ENCODE measurements around the gene PPM1L. TPM values are rescaled to one million over a fixed set of nuclear protein-coding genes. Genes with fewer than 3 reads are reported as not detected.

The PPM1L gene
- total RNA-seq, 1 donor from 2014 or later = 5.8 TPM

DNA sequence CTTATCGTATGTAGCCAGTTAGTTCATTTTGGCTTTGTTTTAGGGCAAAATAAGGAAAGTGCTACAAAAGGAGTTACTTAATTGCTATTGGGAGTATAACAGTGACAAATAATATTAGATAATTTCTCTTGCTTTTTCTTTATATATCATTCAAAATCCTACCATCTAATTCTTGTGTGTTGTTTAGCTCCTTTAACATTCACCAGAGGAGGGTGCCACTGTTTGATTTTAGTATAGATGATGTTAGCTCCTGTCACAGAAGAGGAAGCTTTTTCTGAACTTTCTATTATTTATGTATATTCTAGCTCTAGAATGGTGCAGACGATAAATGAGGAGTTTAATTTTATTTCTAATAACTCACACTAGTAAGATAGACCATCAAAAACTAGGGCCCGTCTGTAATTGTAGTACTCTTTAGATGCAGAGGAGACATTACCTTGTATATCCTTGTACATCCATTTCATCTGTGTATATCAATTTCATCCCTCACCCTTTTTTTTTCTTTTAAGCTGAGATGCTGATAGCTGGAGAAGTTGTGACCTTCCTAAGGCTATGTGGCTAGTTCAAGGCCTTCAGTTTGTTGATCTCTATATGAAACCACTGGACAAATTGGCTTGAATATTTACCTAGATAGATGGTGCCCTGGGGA, 3.0 kb downstream of the PPM1L start:
- Mint-ChIP-seq H3K36me3 (ENCODE audit: low read depth) (peaks cover 3% of the 10 kb centered on the region), H3K4me1 (peaks cover 25% of the 10 kb centered on the region), H3K27ac (no peak overlapping the region), H3K27me3 (peaks cover 26% of the 10 kb centered on the region), H3K9me3 (no peaks in the 10 kb centered on the region), H3K4me3 (no peak overlapping the region)
- ChIA-PET CTCF (no interaction called here), POLR2A (no interaction called here)
- ATAC-seq (ENCODE audit: low read depth) = no peak
- intact Hi-C loops (cut with micrococcal nuclease) = loop anchor here (5.0 to 10.0 kb wide), 2 partner anchors 346 to 1957 kb away; partner anchors contain the start of genes B3GALNT1 and MFSD1
- DNase-seq = no peak
- TF ChIP-seq, protein P1, sequence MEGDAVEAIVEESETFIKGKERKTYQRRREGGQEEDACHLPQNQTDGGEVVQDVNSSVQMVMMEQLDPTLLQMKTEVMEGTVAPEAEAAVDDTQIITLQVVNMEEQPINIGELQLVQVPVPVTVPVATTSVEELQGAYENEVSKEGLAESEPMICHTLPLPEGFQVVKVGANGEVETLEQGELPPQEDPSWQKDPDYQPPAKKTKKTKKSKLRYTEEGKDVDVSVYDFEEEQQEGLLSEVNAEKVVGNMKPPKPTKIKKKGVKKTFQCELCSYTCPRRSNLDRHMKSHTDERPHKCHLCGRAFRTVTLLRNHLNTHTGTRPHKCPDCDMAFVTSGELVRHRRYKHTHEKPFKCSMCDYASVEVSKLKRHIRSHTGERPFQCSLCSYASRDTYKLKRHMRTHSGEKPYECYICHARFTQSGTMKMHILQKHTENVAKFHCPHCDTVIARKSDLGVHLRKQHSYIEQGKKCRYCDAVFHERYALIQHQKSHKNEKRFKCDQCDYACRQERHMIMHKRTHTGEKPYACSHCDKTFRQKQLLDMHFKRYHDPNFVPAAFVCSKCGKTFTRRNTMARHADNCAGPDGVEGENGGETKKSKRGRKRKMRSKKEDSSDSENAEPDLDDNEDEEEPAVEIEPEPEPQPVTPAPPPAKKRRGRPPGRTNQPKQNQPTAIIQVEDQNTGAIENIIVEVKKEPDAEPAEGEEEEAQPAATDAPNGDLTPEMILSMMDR (IDR thresholded peaks at IDR 0.05) = no peak

DNA sequence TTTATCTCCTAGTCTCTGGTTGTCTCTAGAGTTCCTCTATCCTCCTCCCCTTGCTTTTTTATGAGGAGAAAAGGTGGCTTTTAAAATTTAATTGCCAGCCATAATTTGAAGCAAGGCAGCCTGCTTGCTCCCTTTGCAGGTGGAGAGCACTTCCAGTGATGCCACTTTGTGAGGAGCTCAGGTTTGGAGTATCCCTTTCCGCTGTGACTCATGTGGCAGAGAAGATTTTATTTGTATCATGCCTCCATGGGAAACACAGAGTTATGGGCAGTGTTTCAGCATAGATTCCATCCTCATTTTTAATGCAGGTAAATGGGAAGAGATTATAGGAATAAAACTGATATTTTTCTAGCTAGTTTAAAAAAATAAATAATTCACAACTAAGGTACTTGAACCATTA, 7.0 kb downstream of the PPM1L start:
- TF ChIP-seq, protein P1 (IDR thresholded peaks at IDR 0.05) = no peak
- Mint-ChIP-seq H3K27ac (no peak overlapping the region), H3K36me3 (ENCODE audit: low read depth) (no peaks in the 10 kb centered on the region), H3K27me3 (peaks cover 22% of the 10 kb centered on the region), H3K4me3 (no peak overlapping the region), H3K9me3 (no peaks in the 10 kb centered on the region), H3K4me1 (no peaks in the 10 kb centered on the region)
- ATAC-seq (ENCODE audit: low read depth) (no peak), DNase-seq (no peak)
- intact Hi-C loops (cut with micrococcal nuclease) = no loop called here
- ChIA-PET CTCF (no interaction called here), POLR2A (no interaction called here)

DNA sequence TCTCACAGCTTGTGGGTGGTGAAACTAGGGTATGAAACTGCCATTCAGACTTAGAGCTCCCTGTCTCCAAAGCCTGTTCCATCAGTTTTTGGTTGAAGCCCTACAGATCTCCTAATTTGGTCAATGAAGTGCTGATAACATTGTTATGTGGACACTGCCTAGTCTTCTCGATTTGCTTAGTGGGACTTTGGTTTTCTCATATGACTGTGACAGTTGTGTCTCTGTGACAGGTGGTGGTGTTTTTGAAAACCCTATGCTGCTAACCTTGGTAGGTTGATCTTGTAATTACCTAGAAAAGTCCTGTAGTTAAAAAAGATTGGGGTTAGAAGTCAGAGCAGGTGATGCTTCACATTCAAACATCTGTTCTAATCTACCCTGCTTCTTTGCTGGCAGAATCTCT, 9.2 kb downstream of the PPM1L start:
- Mint-ChIP-seq H3K27me3 (peaks cover 19% of the 10 kb centered on the region), H3K4me1 (no peaks in the 10 kb centered on the region), H3K9me3 (no peaks in the 10 kb centered on the region), H3K27ac (no peak overlapping the region), H3K36me3 (ENCODE audit: low read depth) (no peaks in the 10 kb centered on the region), H3K4me3 (no peak overlapping the region)
- CTCF ChIA-PET = no interaction called here
- TF ChIP-seq, protein P1 (IDR thresholded peaks at IDR 0.05) = no peak
- DNase-seq (no peak), ATAC-seq (ENCODE audit: low read depth) (no peak)
- intact Hi-C loops (cut with micrococcal nuclease) = no loop called here
- POLR2A ChIA-PET = no interaction called here

DNA sequence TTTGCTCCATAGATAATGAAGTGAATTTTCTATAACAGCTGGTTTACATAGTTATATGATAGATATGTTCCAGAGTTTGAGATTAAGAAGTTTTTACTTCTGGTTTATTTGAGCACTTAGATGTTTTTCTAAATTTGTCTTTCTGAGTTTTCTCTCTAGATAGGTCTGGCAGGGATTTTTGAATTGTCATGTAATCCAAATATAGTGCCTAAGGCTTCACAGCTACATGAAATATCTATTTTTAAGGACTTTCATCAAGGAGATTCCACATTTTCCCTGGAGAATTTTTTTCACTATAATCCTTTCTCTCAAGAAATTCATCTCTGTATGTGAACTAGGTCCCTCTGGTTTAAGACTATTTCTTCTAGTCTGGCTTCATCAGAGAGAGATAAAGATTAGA, 12.0 kb downstream of the PPM1L start:
- H3K36me3 Mint-ChIP-seq (ENCODE audit: low read depth) = no peaks in the 10 kb centered on the region
- no peak overlapping the region for H3K4me3 Mint-ChIP-seq
- no peak for ATAC-seq (ENCODE audit: low read depth)
- no peaks in the 10 kb centered on the region for H3K4me1 Mint-ChIP-seq
- intact Hi-C loops (cut with micrococcal nuclease) = no loop called here
- CTCF ChIA-PET = no interaction called here
- TF ChIP-seq, protein P1 (IDR thresholded peaks at IDR 0.05) = no peak
- no peak for DNase-seq
- H3K27ac Mint-ChIP-seq = no peak overlapping the region
- H3K27me3 Mint-ChIP-seq = peaks cover 12% of the 10 kb centered on the region
- POLR2A ChIA-PET = no interaction called here
- H3K9me3 Mint-ChIP-seq = no peaks in the 10 kb centered on the region

DNA sequence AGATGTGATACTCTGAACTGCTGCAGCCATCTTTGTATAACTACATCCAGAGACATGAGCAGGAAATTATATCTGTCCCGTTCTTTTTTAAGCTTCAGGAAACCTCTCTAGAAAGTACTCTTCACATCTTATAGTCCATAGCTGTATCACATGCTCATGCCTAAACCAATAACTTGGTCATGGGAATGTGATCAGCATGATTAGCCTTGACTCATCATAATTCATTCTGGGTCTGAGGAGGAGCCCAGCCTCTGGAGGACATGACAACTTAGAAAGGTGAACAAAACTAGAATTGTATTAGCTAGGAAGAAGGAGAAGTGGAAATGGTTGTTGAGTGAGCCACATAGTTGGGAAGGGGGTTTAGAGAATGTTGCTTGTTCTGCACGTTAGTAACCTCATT, 12.9 kb downstream of the PPM1L start:
- TF ChIP-seq, protein P1 (IDR thresholded peaks at IDR 0.05) = no peak
- ATAC-seq (ENCODE audit: low read depth) (no peak), DNase-seq (no peak)
- H3K36me3 Mint-ChIP-seq (ENCODE audit: low read depth) = no peaks in the 10 kb centered on the region
- CTCF ChIA-PET = interaction anchor here (0.6 kb wide), 1 partner anchor 387 kb away, joined by 3 read pairs; no protein-coding TSS in a partner anchor
- peaks cover 10% of the 10 kb centered on the region for H3K27me3 Mint-ChIP-seq
- H3K4me1 Mint-ChIP-seq = no peaks in the 10 kb centered on the region
- H3K4me3 Mint-ChIP-seq = no peak overlapping the region
- intact Hi-C loops (cut with micrococcal nuclease) = no loop called here
- H3K27ac Mint-ChIP-seq = no peak overlapping the region
- H3K9me3 Mint-ChIP-seq = no peaks in the 10 kb centered on the region
- POLR2A ChIA-PET = no interaction called here

Data from activated B cell treated with CpG ODN at 0.5 μM for 24 hours (primary cell).